ENCODE results near the gene LRMDA.
A peak's percentile ranks its signal among the peaks of the same experiment; 100 is the strongest.

Gene LRMDA

DNA sequence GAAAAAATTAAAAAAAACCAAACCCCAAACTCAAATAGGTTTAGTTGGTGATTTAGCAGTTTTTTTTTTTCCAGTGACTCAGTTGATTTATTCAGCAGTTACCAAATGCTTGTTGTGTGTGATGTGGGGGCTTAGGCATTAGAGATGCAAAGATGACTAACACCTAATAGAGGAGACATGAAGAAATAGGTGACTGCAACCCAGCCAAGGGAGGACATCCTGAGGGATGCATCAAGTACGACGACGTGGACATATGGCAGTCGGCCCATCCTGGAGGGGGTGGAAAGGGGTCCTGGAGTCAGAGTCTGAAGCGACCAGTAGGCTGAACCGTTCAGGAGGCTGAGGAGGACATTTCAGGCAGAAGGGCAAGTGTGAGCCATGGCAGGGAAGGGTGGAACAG, 35.5 kb downstream of the LRMDA start:
- Histone ChIP-seq H3K27ac (ENCODE audit: low read depth, low read length) (no peak overlapping the region), H3K27me3 (ENCODE audit: insufficient read depth, low read length) (peaks cover 8% of the 10 kb centered on the region; the same call in 1 of the 2 replicates), H3K4me3 (ENCODE audit: low read length) (no peak overlapping the region), H3K4me1 (ENCODE audit: insufficient read depth, low read length) (peaks cover 21% of the 10 kb centered on the region), H3K9ac (ENCODE audit: low read depth, low read length) (no peak overlapping the region), H3K36me3 (ENCODE audit: insufficient read depth, low read length) (no peaks in the 10 kb centered on the region), H3K9me3 (ENCODE audit: insufficient read depth, low read depth, low read length) (no peaks in the 10 kb centered on the region)
- 90% methylated on average over 6 of the region's 6 CpGs for WGBS

DNA sequence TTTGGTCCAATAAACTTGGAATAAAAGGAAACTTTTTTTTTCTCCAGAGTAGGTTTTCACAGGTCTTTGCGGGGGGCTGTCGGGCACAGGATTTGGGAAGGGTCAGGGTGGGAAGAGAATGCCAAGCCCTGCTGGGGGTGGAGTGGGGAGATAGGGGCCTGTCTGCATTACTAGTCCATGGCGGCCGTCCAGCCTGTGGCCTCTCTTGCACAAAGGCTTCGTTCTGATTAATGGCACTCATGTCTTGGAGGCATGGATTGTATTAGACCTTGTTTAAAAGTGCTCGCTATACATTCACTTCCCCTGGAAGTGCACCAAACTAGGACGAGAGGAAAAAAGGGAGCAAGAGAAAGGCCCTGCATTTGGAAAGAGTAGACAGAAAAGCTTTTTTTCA, 37.2 kb downstream of the LRMDA start:
- Histone ChIP-seq H3K4me3 (ENCODE audit: low read length) (no peak overlapping the region), H3K27me3 (ENCODE audit: insufficient read depth, low read length) (peaks cover 3% of the 10 kb centered on the region), H3K27ac (ENCODE audit: low read depth, low read length) (no peak overlapping the region), H3K9ac (ENCODE audit: low read depth, low read length) (no peak overlapping the region), H3K4me1 (ENCODE audit: insufficient read depth, low read length) (peaks cover 9% of the 10 kb centered on the region), H3K36me3 (ENCODE audit: insufficient read depth, low read length) (no peaks in the 10 kb centered on the region), H3K9me3 (ENCODE audit: insufficient read depth, low read depth, low read length) (no peaks in the 10 kb centered on the region; the same call in 1 of the 2 replicates)
- 91% methylated on average over 7 of the region's 7 CpGs for WGBS

DNA sequence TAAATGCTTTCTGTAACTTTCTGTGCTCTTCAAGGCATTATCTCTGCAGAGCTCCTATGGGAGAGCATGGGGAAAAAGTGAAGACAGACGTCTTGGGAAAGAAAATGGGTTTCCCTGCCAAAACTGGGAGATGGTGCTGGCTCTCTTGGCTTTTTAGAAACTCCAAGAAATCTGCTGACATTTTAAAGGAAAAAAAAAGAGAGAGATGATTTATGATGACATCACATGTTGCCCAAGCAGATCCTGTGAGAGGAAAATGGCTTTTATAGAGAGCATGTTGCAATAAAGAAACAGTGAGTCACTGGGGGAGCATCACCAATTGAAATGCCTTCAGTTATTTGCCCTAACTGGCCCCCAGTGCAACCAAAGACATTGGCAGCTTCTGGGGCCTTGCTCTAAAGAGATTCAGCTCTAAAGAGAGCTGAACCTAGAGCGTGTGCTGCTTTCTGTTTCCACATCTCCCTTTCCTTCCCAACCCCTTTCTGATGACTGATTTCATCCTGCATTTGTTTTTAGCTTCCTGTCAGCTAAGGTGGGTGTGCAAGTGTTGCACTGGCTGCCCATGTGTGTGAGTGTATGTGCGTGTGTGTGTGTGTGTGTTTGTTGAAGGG, 37.7 kb downstream of the LRMDA start:
- no peaks in the 10 kb centered on the region for H3K36me3 ChIP-seq (ENCODE audit: insufficient read depth, low read length)
- peaks cover 9% of the 10 kb centered on the region for H3K4me1 ChIP-seq (ENCODE audit: insufficient read depth, low read length)
- H3K27ac ChIP-seq (ENCODE audit: low read depth, low read length), result no peak overlapping the region
- no peaks in the 10 kb centered on the region; the same call in 1 of the 2 replicates for H3K9me3 ChIP-seq (ENCODE audit: insufficient read depth, low read depth, low read length)
- no peak overlapping the region for H3K9ac ChIP-seq (ENCODE audit: low read depth, low read length)
- 90% methylated on average over 3 of the region's 3 CpGs for WGBS
- no peak overlapping the region for H3K4me3 ChIP-seq (ENCODE audit: low read length)
- H3K27me3 ChIP-seq (ENCODE audit: insufficient read depth, low read length), result peaks cover 8% of the 10 kb centered on the region

DNA sequence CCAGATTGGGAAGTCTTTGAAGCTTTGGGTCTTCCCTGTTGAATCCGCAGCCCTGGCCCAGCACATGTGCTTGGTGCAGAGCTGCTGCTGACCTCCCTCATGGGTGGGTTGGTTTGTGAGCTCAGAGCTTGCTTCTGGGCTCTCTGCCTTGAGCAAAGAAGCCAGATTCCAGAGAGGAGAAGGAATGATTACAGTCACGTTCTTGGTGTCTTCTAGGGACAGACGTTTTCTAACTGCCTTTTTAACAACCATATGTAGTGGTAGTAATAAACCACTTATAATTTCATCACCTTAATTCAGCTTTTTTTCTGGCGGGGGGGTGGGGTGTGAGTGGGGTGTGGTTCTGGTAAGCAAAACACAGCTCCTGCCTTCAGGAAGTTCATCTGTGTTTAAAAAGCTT, 39.5 kb downstream of the LRMDA start:
- H3K27ac ChIP-seq (ENCODE audit: low read depth, low read length), result no peak overlapping the region
- H3K36me3 ChIP-seq (ENCODE audit: insufficient read depth, low read length), result no peaks in the 10 kb centered on the region
- 94% methylated on average over 1 of the region's 4 CpGs for WGBS
- H3K9ac ChIP-seq (ENCODE audit: low read depth, low read length), result no peak overlapping the region
- peaks cover 13% of the 10 kb centered on the region for H3K27me3 ChIP-seq (ENCODE audit: insufficient read depth, low read length)
- H3K9me3 ChIP-seq (ENCODE audit: insufficient read depth, low read depth, low read length), result peaks cover 3% of the 10 kb centered on the region; the same call in 1 of the 2 replicates
- peaks cover 13% of the 10 kb centered on the region for H3K4me1 ChIP-seq (ENCODE audit: insufficient read depth, low read length)
- H3K4me3 ChIP-seq (ENCODE audit: low read length), result no peak overlapping the region

DNA sequence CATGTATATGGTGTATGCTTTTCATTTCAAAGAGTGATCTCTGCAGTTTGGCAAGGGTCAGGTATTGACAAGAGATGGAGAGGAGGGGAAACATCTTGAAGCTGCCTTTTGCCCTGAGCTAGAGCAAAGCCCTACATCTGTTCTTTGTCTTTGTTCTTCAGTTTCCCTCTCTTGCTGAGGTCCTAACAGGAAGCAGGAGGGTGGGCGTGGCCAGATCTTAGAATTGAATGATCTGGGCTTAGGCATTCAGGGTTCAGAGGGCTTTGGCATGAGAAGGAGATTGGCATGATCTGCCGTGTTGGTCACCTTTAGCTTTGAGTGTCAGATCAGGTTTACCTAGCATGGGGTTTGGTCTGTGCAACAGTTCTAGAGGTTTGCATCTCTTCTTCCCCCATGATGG, 41.3 kb downstream of the LRMDA start:
- 91% methylated on average over 2 of the region's 2 CpGs for WGBS
- Histone ChIP-seq H3K4me1 (ENCODE audit: insufficient read depth, low read length) (peaks cover 17% of the 10 kb centered on the region), H3K9me3 (ENCODE audit: insufficient read depth, low read depth, low read length) (peaks cover 3% of the 10 kb centered on the region; the same call in 1 of the 2 replicates), H3K4me3 (ENCODE audit: low read length) (no peak overlapping the region), H3K9ac (ENCODE audit: low read depth, low read length) (no peak overlapping the region), H3K36me3 (ENCODE audit: insufficient read depth, low read length) (no peaks in the 10 kb centered on the region), H3K27me3 (ENCODE audit: insufficient read depth, low read length) (peaks cover 22% of the 10 kb centered on the region), H3K27ac (ENCODE audit: low read depth, low read length) (no peak overlapping the region)

DNA sequence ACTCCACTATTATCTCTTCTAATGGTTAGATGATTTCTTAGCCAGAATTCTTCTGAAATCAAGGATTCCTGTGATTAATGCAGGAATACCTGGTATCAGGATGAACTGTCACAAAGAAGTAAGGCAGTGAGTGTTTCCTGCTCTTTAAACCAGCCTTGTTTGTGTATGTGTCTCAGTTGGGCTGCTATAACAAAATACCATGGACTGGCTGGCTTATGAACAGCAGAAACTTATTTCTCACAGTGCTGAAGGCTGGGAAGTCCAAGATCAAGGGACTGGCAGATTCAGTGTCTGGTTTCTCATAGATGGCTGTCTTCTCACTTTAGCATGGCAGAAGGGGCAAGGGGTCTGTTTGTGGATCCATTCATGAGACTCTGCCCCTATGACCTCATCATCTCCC, 42.7 kb downstream of the LRMDA start:
- peaks cover 28% of the 10 kb centered on the region for H3K27me3 ChIP-seq (ENCODE audit: insufficient read depth, low read length)
- no peaks in the 10 kb centered on the region for H3K36me3 ChIP-seq (ENCODE audit: insufficient read depth, low read length)
- H3K9ac ChIP-seq (ENCODE audit: low read depth, low read length), result no peak overlapping the region
- H3K4me1 ChIP-seq (ENCODE audit: insufficient read depth, low read length), result peaks cover 17% of the 10 kb centered on the region
- no peak overlapping the region for H3K4me3 ChIP-seq (ENCODE audit: low read length)
- H3K9me3 ChIP-seq (ENCODE audit: insufficient read depth, low read depth, low read length), result peaks cover 3% of the 10 kb centered on the region; the same call in 1 of the 2 replicates
- H3K27ac ChIP-seq (ENCODE audit: low read depth, low read length), result no peak overlapping the region

DNA sequence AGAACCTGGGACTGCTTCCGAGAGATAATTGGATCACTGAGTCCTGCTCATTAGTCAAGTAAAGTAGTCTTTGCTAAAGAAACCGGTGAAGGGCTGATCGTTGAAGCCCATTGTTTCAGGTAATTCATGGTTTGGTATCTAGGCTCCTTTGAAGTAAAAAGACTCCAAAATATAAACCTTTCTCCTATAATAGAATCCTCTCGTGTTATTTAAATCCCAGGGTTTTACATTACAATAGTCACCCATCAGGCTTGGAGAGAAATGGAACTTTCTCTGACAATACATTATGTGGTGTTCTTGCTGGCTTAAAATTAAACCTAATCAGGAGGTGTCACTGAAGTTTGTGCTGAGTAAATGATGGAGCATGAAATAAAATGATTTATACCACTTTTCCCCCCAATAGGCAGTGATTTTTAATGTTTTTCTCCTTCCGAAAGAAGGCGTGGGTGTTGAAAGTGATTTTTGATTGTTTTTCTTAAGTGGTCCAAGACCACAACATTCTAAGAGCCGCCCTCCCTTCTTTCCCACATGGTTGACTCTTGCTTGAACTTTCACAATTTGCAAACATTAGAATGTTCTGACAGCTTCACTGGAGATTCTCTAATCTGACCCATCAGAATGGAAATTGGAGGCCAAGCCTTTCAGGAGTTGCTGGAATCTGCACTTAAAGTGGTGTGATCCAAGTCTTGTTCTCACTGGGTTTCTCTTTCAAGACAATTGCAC, 44.2 kb downstream of the LRMDA start:
- WGBS, result 23% methylated on average over 4 of the region's 7 CpGs
- H3K9me3 ChIP-seq (ENCODE audit: insufficient read depth, low read depth, low read length), result peaks cover 3% of the 10 kb centered on the region; the same call in 1 of the 2 replicates
- H3K4me1 ChIP-seq (ENCODE audit: insufficient read depth, low read length), result peaks cover 17% of the 10 kb centered on the region
- H3K27me3 ChIP-seq (ENCODE audit: insufficient read depth, low read length), result peaks cover 25% of the 10 kb centered on the region
- no peak overlapping the region for H3K9ac ChIP-seq (ENCODE audit: low read depth, low read length)
- no peaks in the 10 kb centered on the region for H3K36me3 ChIP-seq (ENCODE audit: insufficient read depth, low read length)
- H3K4me3 ChIP-seq (ENCODE audit: low read length), result no peak overlapping the region; the same call in 1 of the 2 replicates
- H3K27ac ChIP-seq (ENCODE audit: low read depth, low read length), result peak overlapping the region; percentile 56; the same call in 1 of the 2 replicates

DNA sequence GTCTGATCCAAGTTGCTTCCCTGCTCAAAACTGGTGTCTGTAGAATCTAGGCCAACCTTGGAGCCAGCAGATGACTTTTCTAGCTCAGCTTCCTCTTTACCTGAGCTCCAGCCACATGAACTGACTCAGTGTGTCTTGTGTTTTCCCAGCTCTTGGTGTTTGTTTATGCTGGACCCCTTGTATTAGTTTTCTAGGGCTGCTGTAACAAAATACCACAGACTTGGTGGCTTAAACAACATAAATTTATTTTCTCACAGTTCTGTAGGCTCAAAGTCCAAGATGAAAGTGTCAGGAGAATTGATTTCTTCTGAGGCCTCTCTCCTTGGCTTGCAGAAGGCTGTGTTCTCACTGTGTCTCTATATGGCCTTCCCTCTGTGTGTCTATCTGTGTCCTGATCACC, 45.1 kb downstream of the LRMDA start:
- peaks cover 25% of the 10 kb centered on the region for H3K27me3 ChIP-seq (ENCODE audit: insufficient read depth, low read length)
- no peak overlapping the region for H3K27ac ChIP-seq (ENCODE audit: low read depth, low read length)
- H3K9ac ChIP-seq (ENCODE audit: low read depth, low read length), result no peak overlapping the region
- H3K36me3 ChIP-seq (ENCODE audit: insufficient read depth, low read length), result no peaks in the 10 kb centered on the region
- H3K4me3 ChIP-seq (ENCODE audit: low read length), result no peak overlapping the region
- peaks cover 3% of the 10 kb centered on the region; the same call in 1 of the 2 replicates for H3K9me3 ChIP-seq (ENCODE audit: insufficient read depth, low read depth, low read length)
- H3K4me1 ChIP-seq (ENCODE audit: insufficient read depth, low read length), result peaks cover 17% of the 10 kb centered on the region

DNA sequence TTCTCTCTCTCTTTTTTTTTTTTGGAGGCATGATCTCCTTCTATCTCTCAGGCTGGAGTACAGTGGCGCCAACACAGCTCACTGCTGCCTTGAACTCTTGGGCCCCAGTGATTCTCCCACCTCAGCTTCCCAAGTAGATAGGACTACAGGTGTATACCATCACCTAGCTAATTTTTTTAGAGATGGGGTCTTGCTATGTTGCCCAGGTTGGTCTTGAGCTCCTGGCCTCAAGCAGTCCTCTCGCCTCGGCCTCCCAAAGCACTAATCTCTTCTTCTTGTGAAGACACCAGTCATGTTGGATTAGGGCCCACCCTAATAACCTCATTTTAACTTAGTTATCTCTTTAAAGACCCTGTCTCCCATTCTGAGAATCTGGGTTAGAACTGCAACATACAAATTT, 45.6 kb downstream of the LRMDA start:
- Histone ChIP-seq H3K4me1 (ENCODE audit: insufficient read depth, low read length) (peaks cover 17% of the 10 kb centered on the region), H3K9me3 (ENCODE audit: insufficient read depth, low read depth, low read length) (peaks cover 3% of the 10 kb centered on the region; the same call in 1 of the 2 replicates), H3K27ac (ENCODE audit: low read depth, low read length) (no peak overlapping the region), H3K36me3 (ENCODE audit: insufficient read depth, low read length) (no peaks in the 10 kb centered on the region), H3K4me3 (ENCODE audit: low read length) (no peak overlapping the region), H3K27me3 (ENCODE audit: insufficient read depth, low read length) (peaks cover 25% of the 10 kb centered on the region), H3K9ac (ENCODE audit: low read depth, low read length) (no peak overlapping the region)
- WGBS, result 97% methylated on average over 3 of the region's 3 CpGs

DNA sequence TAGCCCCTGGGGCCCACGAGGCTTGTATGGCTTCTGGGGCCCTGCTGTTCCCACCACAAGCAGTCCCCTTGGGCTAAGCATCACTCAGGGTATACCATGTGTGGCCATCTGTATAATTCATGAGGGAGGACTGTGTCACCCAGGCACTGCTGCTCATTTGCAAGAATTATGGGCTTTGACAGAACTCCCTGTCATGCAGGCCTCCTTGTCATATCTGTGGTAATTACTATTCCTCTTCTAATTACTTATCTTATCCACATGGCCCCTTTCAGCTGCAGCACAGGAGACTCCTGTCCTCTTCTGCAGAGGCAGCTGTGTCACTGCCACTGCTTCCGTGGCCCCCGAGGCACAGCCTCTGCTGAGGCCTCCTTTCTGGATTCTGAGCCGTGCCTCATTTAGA, 46.3 kb downstream of the LRMDA start:
- WGBS, result 87% methylated on average over 4 of the region's 4 CpGs
- peaks cover 17% of the 10 kb centered on the region for H3K4me1 ChIP-seq (ENCODE audit: insufficient read depth, low read length)

DNA sequence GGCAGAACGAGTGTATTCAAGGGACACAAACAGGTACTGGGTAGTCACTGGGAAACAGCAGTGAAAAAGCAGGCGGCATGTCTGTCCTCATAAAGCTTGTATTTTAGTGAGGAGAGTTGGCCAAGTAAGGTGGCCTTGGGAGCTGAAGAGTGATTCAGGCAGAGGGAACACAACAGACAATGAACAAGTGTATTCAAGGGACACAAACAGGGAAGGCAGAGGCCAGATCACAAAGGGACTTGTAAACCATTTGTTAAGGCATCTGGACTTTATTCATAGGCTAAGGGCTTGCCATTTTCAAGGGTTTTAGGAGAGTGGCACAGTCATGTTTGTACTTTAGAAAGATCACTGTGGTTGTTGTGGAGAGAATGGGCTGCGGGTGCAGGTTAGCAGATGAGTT, 49.0 kb downstream of the LRMDA start:
- Histone ChIP-seq H3K36me3 (ENCODE audit: insufficient read depth, low read length) (no peaks in the 10 kb centered on the region), H3K27me3 (ENCODE audit: insufficient read depth, low read length) (peaks cover 16% of the 10 kb centered on the region), H3K27ac (ENCODE audit: low read depth, low read length) (no peak overlapping the region), H3K9ac (ENCODE audit: low read depth, low read length) (no peak overlapping the region), H3K9me3 (ENCODE audit: insufficient read depth, low read depth, low read length) (no peaks in the 10 kb centered on the region), H3K4me3 (ENCODE audit: low read length) (no peak overlapping the region), H3K4me1 (ENCODE audit: insufficient read depth, low read length) (peaks cover 10% of the 10 kb centered on the region)
- WGBS, result 94% methylated on average over 3 of the region's 3 CpGs

More for the DNA sequence above, 46.3 kb downstream of the LRMDA start:
- Histone ChIP-seq H3K9me3 (ENCODE audit: insufficient read depth, low read depth, low read length) (peaks cover 3% of the 10 kb centered on the region; the same call in 1 of the 2 replicates), H3K9ac (ENCODE audit: low read depth, low read length) (no peak overlapping the region), H3K4me3 (ENCODE audit: low read length) (no peak overlapping the region), H3K27me3 (ENCODE audit: insufficient read depth, low read length) (peaks cover 25% of the 10 kb centered on the region), H3K36me3 (ENCODE audit: insufficient read depth, low read length) (no peaks in the 10 kb centered on the region), H3K27ac (ENCODE audit: low read depth, low read length) (no peak overlapping the region)
